8988T (cell line): Measurements from ENCODE around the gene CCSER1.
"Not testable (repeated sequence)": the region's sequence is repeated elsewhere in the genome, so short reads cannot be mapped to it uniquely, and the experiment has no call there.

Source experiments
- DNase-seq: peaks from one replicate; pipeline ENCODE4 v3.0.0; 2011

The CCSER1 gene

GRCh38 chr4:91319556-91320268 lies 1192.5 kb downstream of the CCSER1 start:
- no peak for DNase-seq

DNA sequence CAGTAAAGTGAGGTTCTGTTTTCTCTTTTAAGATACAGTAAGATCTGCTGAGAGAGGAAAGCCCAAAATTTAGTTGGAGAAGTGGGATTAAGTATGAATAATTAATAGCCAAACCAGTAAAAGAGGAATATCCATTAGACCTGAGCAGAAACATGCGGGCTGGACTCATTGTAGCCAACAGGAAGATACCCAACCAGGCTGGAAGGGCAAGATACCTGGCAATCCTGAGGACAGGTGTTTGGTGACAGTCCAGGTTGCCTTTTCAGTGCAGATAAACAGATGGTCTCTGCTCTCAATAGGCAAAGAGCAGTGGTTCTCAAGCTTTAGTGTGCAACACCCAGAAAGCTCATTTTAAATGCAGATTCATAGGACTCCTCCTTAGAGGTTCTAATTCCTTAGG lies 1195.8 kb downstream of the CCSER1 start:
- no peak for DNase-seq

- no peak for DNase-seq
Measured at GRCh38 chr4:91325495-91325894, 1198.3 kb downstream of the CCSER1 start.

- DNase-seq, result not testable (repeated sequence)
Measured at GRCh38 chr4:91326167-91326566, 1199.0 kb downstream of the CCSER1 start.

GRCh38 chr4:91330555-91331137 lies 1203.5 kb downstream of the CCSER1 start:
- no peak for DNase-seq

DNA sequence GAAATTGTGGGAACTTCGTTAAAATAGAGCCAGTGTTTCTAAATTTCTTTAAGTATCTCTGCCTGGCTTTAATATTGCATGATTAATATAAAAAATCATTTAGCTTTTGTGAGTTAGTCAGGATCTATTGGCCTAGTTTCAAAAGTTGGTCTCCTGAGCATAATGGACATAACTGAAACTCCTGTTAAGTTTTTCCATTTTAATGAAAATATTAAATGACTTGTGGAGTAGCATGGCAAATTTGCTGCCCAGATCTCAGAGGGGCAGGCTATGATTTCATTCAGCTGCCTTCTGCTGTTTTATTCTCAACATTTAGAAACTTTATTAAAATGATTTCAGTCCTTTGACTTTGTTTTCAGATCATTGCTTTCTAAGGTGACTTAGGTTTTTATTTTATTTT lies 1213.6 kb downstream of the CCSER1 start:
- no peak for DNase-seq

DNA sequence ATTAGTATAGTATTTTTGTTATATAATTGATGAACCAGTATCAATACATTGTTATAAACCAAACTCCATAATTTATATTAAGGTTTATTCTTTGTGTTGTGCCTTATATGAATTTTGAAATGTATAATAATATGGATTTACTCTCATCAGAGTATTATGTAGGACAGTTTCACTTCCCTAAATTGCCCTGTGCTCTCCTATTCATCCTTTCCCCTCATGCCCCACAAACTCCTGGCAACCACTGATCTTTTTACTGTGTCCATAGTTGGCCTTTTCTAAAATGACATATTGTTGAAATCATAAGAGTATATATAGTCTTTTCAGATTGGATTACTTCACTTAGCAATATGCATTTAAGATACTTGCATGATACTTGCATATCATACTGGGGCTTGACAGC lies 1218.4 kb downstream of the CCSER1 start:
- DNase-seq, result no peak

DNA sequence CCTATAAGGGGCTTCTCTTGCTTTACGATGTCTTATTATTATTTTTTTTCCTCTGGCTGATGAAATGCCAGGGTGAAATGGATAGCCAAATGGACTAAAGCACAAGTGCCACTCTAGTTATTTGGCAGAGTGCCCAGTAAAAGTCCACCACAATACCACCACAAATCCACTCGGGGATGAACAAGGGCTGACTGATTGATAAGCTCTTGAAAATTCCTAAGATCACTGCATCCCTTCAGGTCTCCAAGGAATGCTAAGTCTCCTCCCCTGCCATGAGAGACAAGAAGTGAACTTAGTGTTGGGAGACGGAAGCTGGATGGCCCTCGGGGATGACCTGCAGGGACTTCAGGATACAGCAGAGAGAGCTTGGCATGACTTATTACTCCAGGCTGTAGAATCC lies 1229.3 kb downstream of the CCSER1 start:
- not testable (repeated sequence) for DNase-seq

- DNase-seq, result not testable (repeated sequence)
Measured at GRCh38 chr4:91358016-91358415, 1230.8 kb downstream of the CCSER1 start.

- DNase-seq, result not testable (repeated sequence)
Measured at GRCh38 chr4:91358621-91359020, 1231.4 kb downstream of the CCSER1 start.

DNA sequence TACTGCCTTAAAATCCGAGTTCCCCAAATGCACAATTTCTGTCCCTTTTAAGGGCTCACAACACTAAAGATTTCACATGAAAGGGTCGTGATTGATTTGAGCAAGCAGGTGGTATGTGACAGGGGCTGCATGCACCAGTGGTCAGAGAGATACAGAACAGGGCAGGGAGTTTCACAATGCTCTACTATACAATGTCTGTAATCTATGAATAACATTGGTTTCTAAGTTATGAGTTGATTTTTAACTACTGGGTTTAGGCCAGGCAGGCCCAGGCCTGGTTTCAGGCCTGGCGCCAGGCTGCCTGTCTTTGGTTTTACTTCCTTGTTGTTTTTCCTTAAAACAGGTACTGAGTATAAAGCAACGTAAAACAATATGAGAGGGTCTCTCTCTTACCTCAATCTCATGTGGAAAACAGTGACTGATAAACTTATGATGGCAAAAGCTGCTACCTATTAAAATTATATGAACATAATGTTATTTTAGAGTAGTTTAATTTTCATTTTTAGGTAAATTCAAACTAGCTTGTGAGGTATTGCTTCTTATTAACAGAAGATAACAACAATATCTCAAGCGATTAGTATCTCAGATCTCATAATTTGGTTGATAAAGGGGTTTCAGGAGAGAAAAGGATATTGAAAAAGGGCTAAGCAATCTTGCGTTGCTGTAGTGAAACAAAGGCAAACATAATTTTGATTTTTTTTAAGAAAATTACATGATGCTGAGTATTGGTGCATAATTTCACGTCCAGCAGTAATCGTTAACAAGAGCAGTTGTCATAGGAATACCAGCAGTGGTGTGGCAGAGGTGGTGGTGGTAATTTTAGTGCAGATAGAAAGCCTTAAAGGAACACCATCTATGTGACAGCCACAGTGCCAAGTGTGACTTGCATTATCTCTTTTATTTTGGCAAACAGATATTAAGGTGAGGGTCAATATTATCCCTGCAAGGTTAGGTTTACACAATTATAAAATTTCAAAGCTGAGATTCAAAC lies 1232.1 kb downstream of the CCSER1 start:
- no peak for DNase-seq

- DNase-seq, result no peak
Measured at GRCh38 chr4:91362125-91362524, 1234.9 kb downstream of the CCSER1 start.

- no peak for DNase-seq
Measured at GRCh38 chr4:91366554-91366953, 1239.4 kb downstream of the CCSER1 start.

DNA sequence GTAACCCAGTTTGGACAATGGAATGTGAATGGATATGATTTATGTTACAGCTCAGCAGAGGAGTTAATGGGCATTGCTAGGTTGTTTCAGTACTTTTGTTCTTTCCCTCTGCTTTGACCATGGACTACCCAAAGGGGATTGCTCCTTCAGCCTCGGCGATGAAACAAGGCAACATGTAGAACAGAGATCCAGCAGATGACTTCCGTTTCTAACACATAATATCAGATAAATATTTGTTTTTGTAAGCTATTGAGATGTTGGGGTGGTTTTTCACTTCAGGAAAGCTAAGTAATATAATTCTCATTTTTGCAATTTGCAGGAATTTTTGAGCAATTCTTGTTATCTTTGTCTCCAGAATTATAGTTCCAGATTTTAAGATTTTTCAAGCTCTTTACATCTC lies 1241.9 kb downstream of the CCSER1 start:
- no peak for DNase-seq

DNA sequence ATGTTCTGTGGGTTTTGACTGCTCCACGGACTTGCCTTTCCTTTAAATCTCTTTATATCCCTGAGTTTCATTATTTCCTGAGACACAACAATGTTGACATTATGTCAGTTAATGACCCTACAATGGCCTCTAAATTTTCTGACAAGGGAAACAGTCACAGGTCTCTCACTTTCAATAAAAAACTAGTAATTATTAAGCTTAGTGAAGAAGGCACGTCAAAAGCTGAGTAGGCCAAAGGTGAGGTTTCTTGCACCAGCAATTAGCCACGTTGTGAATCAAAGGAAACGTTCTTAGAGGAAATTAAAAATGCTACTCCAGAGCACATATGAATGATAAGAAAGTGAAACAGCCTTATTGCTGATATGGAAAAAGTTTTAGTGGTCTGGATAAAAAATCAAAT lies 1246.4 kb downstream of the CCSER1 start:
- no peak for DNase-seq

GRCh38 chr4:91405431-91405830 lies 1278.2 kb downstream of the CCSER1 start:
- not testable (repeated sequence) for DNase-seq

DNA sequence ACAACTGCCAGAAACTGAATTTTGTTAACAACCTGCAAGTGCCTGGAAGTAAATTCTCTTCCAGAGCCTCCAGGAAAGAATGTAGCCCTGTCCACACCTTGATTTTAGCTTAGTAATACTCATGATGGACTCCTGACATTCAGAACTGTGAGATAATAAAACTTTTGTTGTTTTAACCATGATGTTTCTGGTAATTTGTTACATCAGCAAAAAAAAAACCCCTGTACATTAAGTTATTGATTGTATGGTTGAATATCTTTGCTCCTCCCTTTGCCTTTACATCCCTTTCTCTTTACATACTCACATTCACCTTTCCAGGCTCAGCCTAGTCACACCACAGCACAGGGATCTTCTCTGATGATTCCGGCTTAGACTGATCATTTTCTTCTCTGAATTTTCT lies 1294.8 kb downstream of the CCSER1 start:
- no peak for DNase-seq

GRCh38 chr4:91426725-91427124 lies 1299.5 kb downstream of the CCSER1 start:
- DNase-seq, result no peak

- no peak for DNase-seq
Measured at GRCh38 chr4:91427171-91427570, 1300.0 kb downstream of the CCSER1 start.

- DNase-seq, result no peak
Measured at GRCh38 chr4:91434631-91435030, 1307.4 kb downstream of the CCSER1 start.

- DNase-seq, result no peak
Measured at GRCh38 chr4:91436556-91436955, 1309.4 kb downstream of the CCSER1 start.

DNA sequence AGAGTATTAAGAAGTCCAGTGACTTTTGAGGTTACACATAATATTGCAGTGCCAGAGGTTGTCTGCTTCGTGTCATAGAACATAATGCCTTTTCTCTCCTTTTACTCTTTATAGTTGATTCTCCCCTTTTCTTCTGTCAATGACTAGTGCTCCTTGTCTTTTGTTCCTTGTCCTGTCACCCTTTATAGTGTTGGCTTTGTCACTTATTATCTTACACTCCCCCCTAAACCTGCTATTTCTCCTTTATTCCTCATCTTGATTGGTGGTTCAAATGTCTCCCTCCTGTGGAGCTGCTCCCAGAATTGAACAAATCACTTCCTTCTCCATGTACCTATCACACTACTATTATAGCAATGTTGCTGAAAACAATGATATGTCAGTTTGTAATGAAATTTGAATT lies 1320.0 kb downstream of the CCSER1 start:
- DNase-seq, result no peak

GRCh38 chr4:91448668-91449330 lies 1321.6 kb downstream of the CCSER1 start:
- DNase-seq, result no peak
